Measurements from ENCODE around the gene TFEC. TPM values are rescaled to one million over a fixed set of nuclear protein-coding genes. Genes with fewer than 3 reads are reported as not detected.

The TFEC gene
- total RNA-seq, 1 experiment from 2014 or later: 0.12 TPM

DNA sequence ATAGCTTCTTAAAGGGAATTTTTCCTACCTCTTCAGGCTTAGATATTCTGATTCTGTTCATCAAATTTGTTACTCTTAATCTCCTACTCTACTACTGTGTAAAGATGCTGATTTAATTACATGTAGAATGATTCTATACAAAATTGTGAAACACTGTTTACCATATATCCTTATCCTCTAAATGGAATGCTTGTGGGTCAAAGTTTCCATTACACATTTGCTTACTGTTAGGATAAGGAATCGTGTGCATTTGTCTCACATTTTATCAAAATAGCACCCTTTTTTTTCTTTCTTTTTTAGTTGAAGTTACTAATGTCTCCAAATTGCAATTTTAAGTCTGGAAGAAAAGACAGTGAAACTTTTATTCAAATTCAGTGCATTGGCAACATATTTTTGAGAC, 65.3 kb downstream of the TFEC start:
- Histone ChIP-seq H3K9me2 (ENCODE audit: insufficient read depth) (no peaks in the 10 kb centered on the region), H3K4me3 (replicated peaks in 1 of 2; ENCODE audit: low read depth in 1 of 2, low read length in 2 of 2) (no peak overlapping the region), H3K27me3 (ENCODE audit: insufficient read depth, low read length) (no peaks in the 10 kb centered on the region), H2AFZ (ENCODE audit: low read depth, low read length, poor library complexity, severe bottlenecking) (no peak overlapping the region), H3K36me3 (ENCODE audit: control insufficient read depth in 1 of 2, insufficient read depth in 2 of 2, low read length in 2 of 2) (no peaks in the 10 kb centered on the region), H4K20me1 (ENCODE audit: insufficient read depth) (no peaks in the 10 kb centered on the region), H3K27ac (ENCODE audit: low read depth, low read length) (no peak overlapping the region), H3K4me2 (ENCODE audit: low read length) (no peak overlapping the region), H3K9me3 (ENCODE audit: control insufficient read depth in 1 of 2, insufficient read depth in 1 of 2, low read depth in 1 of 2, low read length in 2 of 2) (no peaks in the 10 kb centered on the region), H3K79me2 (ENCODE audit: insufficient read depth, low read length) (no peaks in the 10 kb centered on the region), H3K9ac (ENCODE audit: low read length) (no peak overlapping the region), H3K4me1 (ENCODE audit: control insufficient read depth in 1 of 2, insufficient read depth in 2 of 2, low read length in 2 of 2) (no peaks in the 10 kb centered on the region)
- no peak for ATAC-seq
- CTCF ChIA-PET: no interaction called here
- intact Hi-C loops (cut with micrococcal nuclease): no loop called here
- POLR2A ChIA-PET: no interaction called here
- RAD21 ChIA-PET (ENCODE audit: low non-redundant PET in 1 of 2, low total read pairs in 2 of 2, uncharacterized antibody in 2 of 2, unreplicated experiment in 2 of 2): no interaction called here
- no TSS peak for BruUV-seq (replicated peaks)
- TF ChIP-seq, protein P1, sequence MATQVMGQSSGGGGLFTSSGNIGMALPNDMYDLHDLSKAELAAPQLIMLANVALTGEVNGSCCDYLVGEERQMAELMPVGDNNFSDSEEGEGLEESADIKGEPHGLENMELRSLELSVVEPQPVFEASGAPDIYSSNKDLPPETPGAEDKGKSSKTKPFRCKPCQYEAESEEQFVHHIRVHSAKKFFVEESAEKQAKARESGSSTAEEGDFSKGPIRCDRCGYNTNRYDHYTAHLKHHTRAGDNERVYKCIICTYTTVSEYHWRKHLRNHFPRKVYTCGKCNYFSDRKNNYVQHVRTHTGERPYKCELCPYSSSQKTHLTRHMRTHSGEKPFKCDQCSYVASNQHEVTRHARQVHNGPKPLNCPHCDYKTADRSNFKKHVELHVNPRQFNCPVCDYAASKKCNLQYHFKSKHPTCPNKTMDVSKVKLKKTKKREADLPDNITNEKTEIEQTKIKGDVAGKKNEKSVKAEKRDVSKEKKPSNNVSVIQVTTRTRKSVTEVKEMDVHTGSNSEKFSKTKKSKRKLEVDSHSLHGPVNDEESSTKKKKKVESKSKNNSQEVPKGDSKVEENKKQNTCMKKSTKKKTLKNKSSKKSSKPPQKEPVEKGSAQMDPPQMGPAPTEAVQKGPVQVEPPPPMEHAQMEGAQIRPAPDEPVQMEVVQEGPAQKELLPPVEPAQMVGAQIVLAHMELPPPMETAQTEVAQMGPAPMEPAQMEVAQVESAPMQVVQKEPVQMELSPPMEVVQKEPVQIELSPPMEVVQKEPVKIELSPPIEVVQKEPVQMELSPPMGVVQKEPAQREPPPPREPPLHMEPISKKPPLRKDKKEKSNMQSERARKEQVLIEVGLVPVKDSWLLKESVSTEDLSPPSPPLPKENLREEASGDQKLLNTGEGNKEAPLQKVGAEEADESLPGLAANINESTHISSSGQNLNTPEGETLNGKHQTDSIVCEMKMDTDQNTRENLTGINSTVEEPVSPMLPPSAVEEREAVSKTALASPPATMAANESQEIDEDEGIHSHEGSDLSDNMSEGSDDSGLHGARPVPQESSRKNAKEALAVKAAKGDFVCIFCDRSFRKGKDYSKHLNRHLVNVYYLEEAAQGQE (IDR thresholded peaks at IDR 0.05; ENCODE audit: low read depth): no peak
- TF ChIP-seq RAD21 (IDR thresholded peaks at IDR 0.05; ENCODE audit: low read depth) (no peak), EGR1 (IDR thresholded peaks at IDR 0.05; ENCODE audit: low read depth) (no peak), EZH2phosphoT487 (IDR thresholded peaks at IDR 0.05; ENCODE audit: borderline replicate concordance) (no peak), CEBPB (IDR thresholded peaks at IDR 0.05; ENCODE audit: low read depth) (no peak), YY1 (IDR thresholded peaks at IDR 0.05; ENCODE audit: extremely low read depth, insufficient replicate concordance, low read depth, low read length) (no peak), JUND (IDR thresholded peaks at IDR 0.05) (no peak), SRF (IDR thresholded peaks at IDR 0.05; ENCODE audit: low read depth) (no peak), SP1 (IDR thresholded peaks at IDR 0.05; ENCODE audit: low read depth) (no peak)
- TF ChIP-seq, protein P2, sequence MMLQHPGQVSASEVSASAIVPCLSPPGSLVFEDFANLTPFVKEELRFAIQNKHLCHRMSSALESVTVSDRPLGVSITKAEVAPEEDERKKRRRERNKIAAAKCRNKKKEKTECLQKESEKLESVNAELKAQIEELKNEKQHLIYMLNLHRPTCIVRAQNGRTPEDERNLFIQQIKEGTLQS (IDR thresholded peaks at IDR 0.05): no peak
- TF ChIP-seq, protein P3, sequence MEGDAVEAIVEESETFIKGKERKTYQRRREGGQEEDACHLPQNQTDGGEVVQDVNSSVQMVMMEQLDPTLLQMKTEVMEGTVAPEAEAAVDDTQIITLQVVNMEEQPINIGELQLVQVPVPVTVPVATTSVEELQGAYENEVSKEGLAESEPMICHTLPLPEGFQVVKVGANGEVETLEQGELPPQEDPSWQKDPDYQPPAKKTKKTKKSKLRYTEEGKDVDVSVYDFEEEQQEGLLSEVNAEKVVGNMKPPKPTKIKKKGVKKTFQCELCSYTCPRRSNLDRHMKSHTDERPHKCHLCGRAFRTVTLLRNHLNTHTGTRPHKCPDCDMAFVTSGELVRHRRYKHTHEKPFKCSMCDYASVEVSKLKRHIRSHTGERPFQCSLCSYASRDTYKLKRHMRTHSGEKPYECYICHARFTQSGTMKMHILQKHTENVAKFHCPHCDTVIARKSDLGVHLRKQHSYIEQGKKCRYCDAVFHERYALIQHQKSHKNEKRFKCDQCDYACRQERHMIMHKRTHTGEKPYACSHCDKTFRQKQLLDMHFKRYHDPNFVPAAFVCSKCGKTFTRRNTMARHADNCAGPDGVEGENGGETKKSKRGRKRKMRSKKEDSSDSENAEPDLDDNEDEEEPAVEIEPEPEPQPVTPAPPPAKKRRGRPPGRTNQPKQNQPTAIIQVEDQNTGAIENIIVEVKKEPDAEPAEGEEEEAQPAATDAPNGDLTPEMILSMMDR (IDR thresholded peaks at IDR 0.05 in 2 of 3, conservative IDR thresholded peaks at IDR 0.05 in 1 of 3; ENCODE audit: borderline replicate concordance in 1 of 3, insufficient read depth in 1 of 3, low read depth in 2 of 3, low read length in 2 of 3): no peak
- TF ChIP-seq, protein P4, sequence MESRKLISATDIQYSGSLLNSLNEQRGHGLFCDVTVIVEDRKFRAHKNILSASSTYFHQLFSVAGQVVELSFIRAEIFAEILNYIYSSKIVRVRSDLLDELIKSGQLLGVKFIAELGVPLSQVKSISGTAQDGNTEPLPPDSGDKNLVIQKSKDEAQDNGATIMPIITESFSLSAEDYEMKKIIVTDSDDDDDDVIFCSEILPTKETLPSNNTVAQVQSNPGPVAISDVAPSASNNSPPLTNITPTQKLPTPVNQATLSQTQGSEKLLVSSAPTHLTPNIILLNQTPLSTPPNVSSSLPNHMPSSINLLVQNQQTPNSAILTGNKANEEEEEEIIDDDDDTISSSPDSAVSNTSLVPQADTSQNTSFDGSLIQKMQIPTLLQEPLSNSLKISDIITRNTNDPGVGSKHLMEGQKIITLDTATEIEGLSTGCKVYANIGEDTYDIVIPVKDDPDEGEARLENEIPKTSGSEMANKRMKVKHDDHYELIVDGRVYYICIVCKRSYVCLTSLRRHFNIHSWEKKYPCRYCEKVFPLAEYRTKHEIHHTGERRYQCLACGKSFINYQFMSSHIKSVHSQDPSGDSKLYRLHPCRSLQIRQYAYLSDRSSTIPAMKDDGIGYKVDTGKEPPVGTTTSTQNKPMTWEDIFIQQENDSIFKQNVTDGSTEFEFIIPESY (IDR thresholded peaks at IDR 0.05; ENCODE audit: extremely low read depth, insufficient replicate concordance, low read length): no peak
- no peak for DNase-seq (ENCODE audit: low read depth, low spot score)

Measured in HCT116 (cell line).